ENCODE measurements around the gene CHD6. TPM values are rescaled to one million over a fixed set of nuclear protein-coding genes. Genes with fewer than 3 reads are reported as not detected.

CHD6 gene
- total RNA-seq, 1 experiment from 2014 or later = 98.5 TPM

- intact Hi-C loops (cut with micrococcal nuclease; ENCODE audit: unreplicated experiment) = no loop called here
- TF ChIP-seq, protein P1, sequence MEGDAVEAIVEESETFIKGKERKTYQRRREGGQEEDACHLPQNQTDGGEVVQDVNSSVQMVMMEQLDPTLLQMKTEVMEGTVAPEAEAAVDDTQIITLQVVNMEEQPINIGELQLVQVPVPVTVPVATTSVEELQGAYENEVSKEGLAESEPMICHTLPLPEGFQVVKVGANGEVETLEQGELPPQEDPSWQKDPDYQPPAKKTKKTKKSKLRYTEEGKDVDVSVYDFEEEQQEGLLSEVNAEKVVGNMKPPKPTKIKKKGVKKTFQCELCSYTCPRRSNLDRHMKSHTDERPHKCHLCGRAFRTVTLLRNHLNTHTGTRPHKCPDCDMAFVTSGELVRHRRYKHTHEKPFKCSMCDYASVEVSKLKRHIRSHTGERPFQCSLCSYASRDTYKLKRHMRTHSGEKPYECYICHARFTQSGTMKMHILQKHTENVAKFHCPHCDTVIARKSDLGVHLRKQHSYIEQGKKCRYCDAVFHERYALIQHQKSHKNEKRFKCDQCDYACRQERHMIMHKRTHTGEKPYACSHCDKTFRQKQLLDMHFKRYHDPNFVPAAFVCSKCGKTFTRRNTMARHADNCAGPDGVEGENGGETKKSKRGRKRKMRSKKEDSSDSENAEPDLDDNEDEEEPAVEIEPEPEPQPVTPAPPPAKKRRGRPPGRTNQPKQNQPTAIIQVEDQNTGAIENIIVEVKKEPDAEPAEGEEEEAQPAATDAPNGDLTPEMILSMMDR (IDR thresholded peaks at IDR 0.05; ENCODE audit: unreplicated experiment) = no peak
- peaks cover 37% of the 10 kb centered on the region for H3K4me1 Mint-ChIP-seq (ENCODE audit: low read depth, unreplicated experiment)
- H3K36me3 Mint-ChIP-seq (ENCODE audit: insufficient read depth, unreplicated experiment) = no peaks in the 10 kb centered on the region
- CTCF ChIA-PET = no interaction called here
- no TSS peak for BruUV-seq (replicated peaks)
- H3K27ac Mint-ChIP-seq (ENCODE audit: unreplicated experiment) = no peak overlapping the region
- H3K4me3 Mint-ChIP-seq (ENCODE audit: low read depth, unreplicated experiment) = no peak overlapping the region
- no peak for DNase-seq
- H3K9me3 Mint-ChIP-seq (ENCODE audit: low read depth, unreplicated experiment) = no peaks in the 10 kb centered on the region
- no peaks in the 10 kb centered on the region for H3K27me3 Mint-ChIP-seq (ENCODE audit: unreplicated experiment)
Measured at GRCh38 chr20:41645372-41645771, 27.2 kb upstream of the CHD6 start.

DNA sequence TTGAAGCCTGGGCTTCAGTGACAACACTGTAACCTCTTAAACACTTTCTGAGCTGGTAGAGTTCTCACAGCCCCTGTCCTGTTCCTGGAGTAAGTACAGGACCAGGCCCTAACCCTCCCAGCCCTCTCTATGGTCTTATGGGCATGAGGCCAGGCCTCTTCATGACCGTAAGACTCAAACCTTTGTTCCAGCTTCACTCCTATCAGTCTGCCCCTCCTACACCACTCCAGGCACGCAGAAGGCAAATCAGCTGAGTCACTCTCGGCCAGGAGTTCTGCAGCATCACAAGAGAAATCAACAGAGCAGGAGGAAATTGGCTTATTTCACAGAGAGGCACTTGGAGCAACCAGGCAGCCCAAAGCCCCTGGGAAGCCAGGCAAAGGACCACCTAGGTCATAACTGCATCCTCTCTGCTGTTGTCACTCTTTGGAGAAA, 25.3 kb upstream of the CHD6 start:
- H3K4me1 Mint-ChIP-seq (ENCODE audit: low read depth, unreplicated experiment) = peaks cover 22% of the 10 kb centered on the region
- TF ChIP-seq, protein P1 (IDR thresholded peaks at IDR 0.05; ENCODE audit: unreplicated experiment) = no peak
- CTCF ChIA-PET = interaction anchor here (0.9 to 1.4 kb wide), 5 partner anchors 24 to 510 kb away, joined by 3 to 5 read pairs (median 3); partner anchors contain the start of gene CHD6
- no peaks in the 10 kb centered on the region for H3K9me3 Mint-ChIP-seq (ENCODE audit: low read depth, unreplicated experiment)
- peaks cover 14% of the 10 kb centered on the region for H3K27me3 Mint-ChIP-seq (ENCODE audit: unreplicated experiment)
- peak overlapping the region; percentile 79 for H3K27ac Mint-ChIP-seq (ENCODE audit: unreplicated experiment)
- DNase-seq = peak; percentile 83
- intact Hi-C loops (cut with micrococcal nuclease; ENCODE audit: unreplicated experiment) = no loop called here
- no TSS peak for BruUV-seq (replicated peaks)
- H3K36me3 Mint-ChIP-seq (ENCODE audit: insufficient read depth, unreplicated experiment) = no peaks in the 10 kb centered on the region
- H3K4me3 Mint-ChIP-seq (ENCODE audit: low read depth, unreplicated experiment) = no peak overlapping the region

DNA sequence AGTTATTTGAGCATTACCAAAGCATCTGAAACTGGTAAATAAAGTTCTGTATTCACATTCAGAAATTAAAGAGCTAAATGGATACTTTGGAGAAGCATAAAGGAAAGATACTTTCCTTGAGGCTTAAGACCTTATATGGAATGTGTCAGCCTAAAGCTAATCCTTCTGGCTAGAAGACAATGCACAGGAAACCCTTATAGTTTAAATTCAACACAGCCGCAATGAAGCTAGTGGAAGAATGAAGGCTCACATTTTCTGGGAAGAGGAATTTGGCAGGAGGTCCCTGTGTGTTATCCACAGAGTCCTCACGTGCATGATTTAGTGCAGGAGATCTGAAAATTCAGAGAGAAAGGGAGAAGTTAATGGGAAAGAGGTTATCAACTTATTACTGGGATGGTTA, 21.5 kb upstream of the CHD6 start:
- no peaks in the 10 kb centered on the region for H3K9me3 Mint-ChIP-seq (ENCODE audit: low read depth, unreplicated experiment)
- intact Hi-C loops (cut with micrococcal nuclease; ENCODE audit: unreplicated experiment) = no loop called here
- no peak overlapping the region for H3K27ac Mint-ChIP-seq (ENCODE audit: unreplicated experiment)
- H3K36me3 Mint-ChIP-seq (ENCODE audit: insufficient read depth, unreplicated experiment) = no peaks in the 10 kb centered on the region
- CTCF ChIA-PET = no interaction called here
- DNase-seq = no peak
- peaks cover 22% of the 10 kb centered on the region for H3K4me1 Mint-ChIP-seq (ENCODE audit: low read depth, unreplicated experiment)
- H3K4me3 Mint-ChIP-seq (ENCODE audit: low read depth, unreplicated experiment) = no peak overlapping the region
- TF ChIP-seq, protein P1 (IDR thresholded peaks at IDR 0.05; ENCODE audit: unreplicated experiment) = no peak
- H3K27me3 Mint-ChIP-seq (ENCODE audit: unreplicated experiment) = peaks cover 17% of the 10 kb centered on the region
- BruUV-seq (replicated peaks) = no TSS peak

DNA sequence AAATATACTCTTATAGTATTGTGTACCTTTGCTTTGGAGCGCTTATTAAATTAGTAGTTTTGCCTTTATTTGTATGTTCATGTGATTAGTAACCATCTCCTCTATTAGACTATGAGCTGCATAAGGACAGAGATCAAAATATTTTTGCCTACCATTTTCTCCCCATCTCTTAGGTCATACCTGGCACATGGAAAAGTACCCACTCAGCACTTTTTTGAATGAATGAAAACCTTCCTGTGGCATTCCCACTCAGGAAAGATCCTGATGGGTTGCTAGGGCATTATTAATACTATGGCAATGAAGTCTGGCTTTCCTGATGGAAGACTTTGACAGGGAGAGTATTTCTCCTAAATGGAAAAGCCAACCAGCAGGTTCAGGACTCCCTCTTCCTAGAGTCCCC, 20.3 kb upstream of the CHD6 start:
- intact Hi-C loops (cut with micrococcal nuclease; ENCODE audit: unreplicated experiment) = no loop called here
- H3K27ac Mint-ChIP-seq (ENCODE audit: unreplicated experiment) = no peak overlapping the region
- no peak overlapping the region for H3K4me3 Mint-ChIP-seq (ENCODE audit: low read depth, unreplicated experiment)
- no TSS peak for BruUV-seq (replicated peaks)
- CTCF ChIA-PET = no interaction called here
- TF ChIP-seq, protein P1 (IDR thresholded peaks at IDR 0.05; ENCODE audit: unreplicated experiment) = no peak
- DNase-seq = no peak
- H3K36me3 Mint-ChIP-seq (ENCODE audit: insufficient read depth, unreplicated experiment) = no peaks in the 10 kb centered on the region
- H3K4me1 Mint-ChIP-seq (ENCODE audit: low read depth, unreplicated experiment) = peaks cover 12% of the 10 kb centered on the region
- peaks cover 17% of the 10 kb centered on the region for H3K27me3 Mint-ChIP-seq (ENCODE audit: unreplicated experiment)
- H3K9me3 Mint-ChIP-seq (ENCODE audit: low read depth, unreplicated experiment) = no peaks in the 10 kb centered on the region

Measured in Calu3 (cell line).